ENCODE measurements around the gene SPAG5. TPM values are rescaled to one million over a fixed set of nuclear protein-coding genes. Genes with fewer than 3 reads are reported as not detected.

The SPAG5 gene
- total RNA-seq, 1 donor from 2014 or later, result 141 TPM

- no peaks in the 10 kb centered on the region for H3K9me3 ChIP-seq (ENCODE audit: low read depth)
- Mint-ChIP-seq H3K9me3 (no peaks in the 10 kb centered on the region), H3K4me1 (peaks cover 44% of the 10 kb centered on the region), H3K27me3 (ENCODE audit: insufficient read depth, low read depth) (peaks cover 2% of the 10 kb centered on the region), H3K36me3 (peaks cover 1% of the 10 kb centered on the region), H3K4me3 (peak overlapping the region; percentile 36), H3K27ac (no peak overlapping the region)
- no peak overlapping the region for H3K27ac ChIP-seq
- H3K4me2 ChIP-seq, result peak overlapping the region; percentile 83
- H3K4me1 ChIP-seq, result peaks cover 47% of the 10 kb centered on the region
- H2AFZ ChIP-seq (replicated peaks), result no peak overlapping the region
- no peak for TF ChIP-seq CTCF (IDR thresholded peaks at IDR 0.05)
- no peak for TF ChIP-seq EZH2phosphoT487 (IDR thresholded peaks at IDR 0.05)
- no peak for TF ChIP-seq EZH2 (IDR thresholded peaks at IDR 0.05)
- H3K4me3 ChIP-seq, result no peak overlapping the region
- peaks cover 43% of the 10 kb centered on the region for H4K20me1 ChIP-seq (ENCODE audit: low read depth)
- H3K79me2 ChIP-seq (ENCODE audit: low read depth), result peaks cover 10% of the 10 kb centered on the region
- peaks cover 25% of the 10 kb centered on the region for H3F3A ChIP-seq (ENCODE audit: low read depth)
- no peaks in the 10 kb centered on the region for H3K36me3 ChIP-seq
- H3K9ac ChIP-seq, result no peak overlapping the region
- no peaks in the 10 kb centered on the region for H3K27me3 ChIP-seq
- DNase-seq (ENCODE audit: low spot score), result no peak
Observed at GRCh38 chr17:28548417-28549130, 50.3 kb downstream of the SPAG5 start.

- no peaks in the 10 kb centered on the region for H3K36me3 ChIP-seq
Observed at GRCh38 chr17:28547623-28548416, 51.0 kb downstream of the SPAG5 start.

GRCh38 chr17:28547096-28547622, 51.7 kb downstream of the SPAG5 start:
- no peak overlapping the region for H3K4me3 ChIP-seq
- no peaks in the 10 kb centered on the region for H3K9me3 Mint-ChIP-seq
- peaks cover 10% of the 10 kb centered on the region for H3K79me2 ChIP-seq (ENCODE audit: low read depth)
- no peaks in the 10 kb centered on the region for H3K36me3 ChIP-seq
- H3K4me3 Mint-ChIP-seq, result no peak overlapping the region
- peaks cover 40% of the 10 kb centered on the region for H3K4me1 Mint-ChIP-seq
- peaks cover 43% of the 10 kb centered on the region for H4K20me1 ChIP-seq (ENCODE audit: low read depth)
- no peak for DNase-seq (ENCODE audit: low spot score)
- H3K4me2 ChIP-seq, result no peak overlapping the region
- TF ChIP-seq EZH2 (IDR thresholded peaks at IDR 0.05) (no peak), EZH2phosphoT487 (IDR thresholded peaks at IDR 0.05) (no peak), CTCF (IDR thresholded peaks at IDR 0.05) (no peak)
- H2AFZ ChIP-seq (replicated peaks), result no peak overlapping the region
- no peak overlapping the region for H3K27ac ChIP-seq
- H3K4me1 ChIP-seq, result peaks cover 41% of the 10 kb centered on the region
- H3K27me3 ChIP-seq, result no peaks in the 10 kb centered on the region
- no peak overlapping the region for H3K27ac Mint-ChIP-seq
- no peaks in the 10 kb centered on the region for H3K36me3 Mint-ChIP-seq
- H3K9me3 ChIP-seq (ENCODE audit: low read depth), result no peaks in the 10 kb centered on the region
- H3K9ac ChIP-seq, result no peak overlapping the region
- H3K27me3 Mint-ChIP-seq (ENCODE audit: insufficient read depth, low read depth), result peaks cover 2% of the 10 kb centered on the region
- peaks cover 18% of the 10 kb centered on the region for H3F3A ChIP-seq (ENCODE audit: low read depth)

More at GRCh38 chr17:28547623-28548416, 51.0 kb downstream of the SPAG5 start:
- Mint-ChIP-seq H3K9me3 (no peaks in the 10 kb centered on the region), H3K27ac (peak overlapping the region; percentile 29), H3K4me1 (peaks cover 42% of the 10 kb centered on the region), H3K36me3 (no peaks in the 10 kb centered on the region), H3K4me3 (peak overlapping the region; percentile 36), H3K27me3 (ENCODE audit: insufficient read depth, low read depth) (peaks cover 2% of the 10 kb centered on the region)
- DNase-seq (ENCODE audit: low spot score), result peak; percentile 85
- Histone ChIP-seq H3K27me3 (no peaks in the 10 kb centered on the region), H3K4me2 (no peak overlapping the region), H3K4me1 (peaks cover 43% of the 10 kb centered on the region), H4K20me1 (ENCODE audit: low read depth) (peaks cover 43% of the 10 kb centered on the region), H3K27ac (no peak overlapping the region), H3K9ac (no peak overlapping the region), H2AFZ (replicated peaks) (no peak overlapping the region), H3F3A (ENCODE audit: low read depth) (peaks cover 20% of the 10 kb centered on the region), H3K4me3 (no peak overlapping the region), H3K9me3 (ENCODE audit: low read depth) (no peaks in the 10 kb centered on the region), H3K79me2 (ENCODE audit: low read depth) (peaks cover 10% of the 10 kb centered on the region)
- TF ChIP-seq CTCF (IDR thresholded peaks at IDR 0.05) (peak; percentile 94), EZH2phosphoT487 (IDR thresholded peaks at IDR 0.05) (no peak), EZH2 (IDR thresholded peaks at IDR 0.05) (no peak)
